ENCODE measurements around the gene GNAZ.

- TF ChIP-seq CTCF (IDR thresholded peaks at IDR 0.05; ENCODE audit: low read depth, low read length, missing input control) (no peak), TAF1 (conservative IDR thresholded peaks at IDR 0.05) (no peak), EGR1 (IDR thresholded peaks at IDR 0.05; ENCODE audit: low read depth in 2 of 2) (no peak), SP1 (IDR thresholded peaks at IDR 0.05) (no peak), MAX (IDR thresholded peaks at IDR 0.05) (no peak), JUND (IDR thresholded peaks at IDR 0.05) (no peak), NR2F2 (IDR thresholded peaks at IDR 0.05) (no peak), REST (IDR thresholded peaks at IDR 0.05) (no peak), RAD21 (IDR thresholded peaks at IDR 0.05) (no peak), YY1 (IDR thresholded peaks at IDR 0.05) (no peak)
Observed at GRCh38 chr22:23074451-23074850, 4.1 kb downstream of the GNAZ start.
